Endodermal cell (in vitro differentiated cells): Measurements from ENCODE around the gene NBEAL2. TPM values are rescaled to one million over a fixed set of nuclear protein-coding genes. Genes with fewer than 3 reads are reported as not detected.

ENCODE experiments used
- DNase-seq: peaks from one replicate; pipeline ENCODE4 v3.0.0-alpha.2; 2017
- H3K27ac ChIP-seq: 2 replicates; pipeline ENCODE4 v1.5.1; 2013; ENCODE audit warnings: mild to moderate bottlenecking, low read depth, low read length, moderate library complexity
- H3K27me3 ChIP-seq: 2 replicates; pipeline ENCODE4 v1.6.1; 2013; ENCODE audit warnings: mild to moderate bottlenecking, low read length, moderate library complexity; ENCODE audit not compliant: insufficient read depth, control insufficient read depth, poor library complexity, severe bottlenecking
- H3K36me3 ChIP-seq: 2 replicates; pipeline ENCODE4 v1.7.0; 2013; ENCODE audit warnings: mild to moderate bottlenecking, low read length, moderate library complexity; ENCODE audit not compliant: control insufficient read depth, insufficient read depth
- H3K4me1 ChIP-seq: one replicate; pipeline ENCODE4 v1.7.0; 2013; ENCODE audit warnings: low read length; ENCODE audit not compliant: control insufficient read depth, insufficient read depth
- H3K4me3 ChIP-seq: 2 replicates; pipeline ENCODE4 v1.5.1; 2013; ENCODE audit warnings: mild to moderate bottlenecking, low read length, moderate library complexity
- H3K9ac ChIP-seq: 2 replicates; pipeline ENCODE4 v1.6.1; 2013; ENCODE audit warnings: mild to moderate bottlenecking, low read length, moderate library complexity; ENCODE audit not compliant: poor library complexity, severe bottlenecking; ENCODE audit errors: extremely low read depth
- H3K9me3 ChIP-seq: 2 replicates; pipeline ENCODE4 v1.6.1; 2013; ENCODE audit warnings: mild to moderate bottlenecking, low read length, moderate library complexity; ENCODE audit not compliant: control insufficient read depth
- H3K27ac Mint-ChIP-seq: 2 replicates; pipeline ENCODE4 v1.8.0; 2020; ENCODE audit warnings: mixed read lengths
- H3K27me3 Mint-ChIP-seq: 2 replicates; pipeline ENCODE4 v1.8.0; 2021; ENCODE audit warnings: mild to moderate bottlenecking, mixed read lengths; ENCODE audit not compliant: insufficient read depth
- H3K36me3 Mint-ChIP-seq: 2 replicates; pipeline ENCODE4 v1.8.0; 2020; ENCODE audit warnings: low read depth, mixed read lengths
- H3K4me1 Mint-ChIP-seq: 2 replicates; pipeline ENCODE4 v1.8.0; 2020; ENCODE audit warnings: mixed read lengths
- H3K4me3 Mint-ChIP-seq: 2 replicates; pipeline ENCODE4 v1.8.0; 2020; ENCODE audit warnings: mild to moderate bottlenecking, moderate library complexity, mixed read lengths
- H3K9me3 Mint-ChIP-seq: 2 replicates; pipeline ENCODE4 v1.8.0; 2020; ENCODE audit warnings: mild to moderate bottlenecking, mixed read lengths
- WGBS, 2 experiments: methylation state at CpG; one replicate each; pipeline versions ENCODE4 v1.1.5 to v1.1.7; 2013; ENCODE audit warnings: missing lambda C conversion rate in 2 of 2, mixed read lengths in 1 of 2; ENCODE audit not compliant: insufficient coverage in 1 of 2, insufficient read length in 1 of 2; 5-methylcytosine and 5-hydroxymethylcytosine counted together
- total RNA-seq, 2 donors: library from RNA; stranded (reverse); fragmentation: NEBNext Ultra II Directional in 1 of 2; extraction: Animal tissue kit (Norgen Biotek cat#: 25700) in 1 of 2; gene quantifications; 2 replicates in 1 of 2; 3 replicates in 1 of 2; pipeline ENCODE4 v1.2.1, GENCODE V29; 2021
- TF ChIP-seq, protein P1 (sequence below): fragments of 200-600 bp; sonication (generic); conservative IDR thresholded peaks from 2 replicates; pipeline ENCODE4 v1.5.0; 2021; ENCODE audit warnings: antibody characterized with exemption, mild to moderate bottlenecking

NBEAL2 gene
- total RNA-seq, 2 donors from 2014 or later, result 59.2 to 64.0 TPM

DNA sequence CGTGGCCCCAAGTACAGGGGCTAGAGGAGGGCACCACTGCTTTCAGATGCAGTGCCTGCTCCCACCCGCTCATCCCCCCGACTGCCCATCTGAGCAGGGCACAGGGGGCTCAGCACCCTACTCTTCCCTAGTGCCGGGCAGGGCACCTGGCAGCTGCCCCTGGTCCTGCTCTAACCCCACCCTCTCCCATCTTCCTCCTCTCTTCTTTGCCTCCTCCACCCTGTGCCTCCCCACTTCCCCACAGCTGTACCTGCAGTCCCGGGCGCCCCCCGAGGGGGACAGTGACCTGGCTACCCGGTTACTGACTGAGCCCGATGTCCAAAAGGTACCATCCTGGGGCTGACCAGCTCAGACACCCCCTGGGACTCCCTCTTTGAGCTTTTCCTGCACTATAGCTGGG lies 12.8 kb downstream of the NBEAL2 start:
- H3K4me3 Mint-ChIP-seq, result no peak overlapping the region
- TF ChIP-seq, protein P1, sequence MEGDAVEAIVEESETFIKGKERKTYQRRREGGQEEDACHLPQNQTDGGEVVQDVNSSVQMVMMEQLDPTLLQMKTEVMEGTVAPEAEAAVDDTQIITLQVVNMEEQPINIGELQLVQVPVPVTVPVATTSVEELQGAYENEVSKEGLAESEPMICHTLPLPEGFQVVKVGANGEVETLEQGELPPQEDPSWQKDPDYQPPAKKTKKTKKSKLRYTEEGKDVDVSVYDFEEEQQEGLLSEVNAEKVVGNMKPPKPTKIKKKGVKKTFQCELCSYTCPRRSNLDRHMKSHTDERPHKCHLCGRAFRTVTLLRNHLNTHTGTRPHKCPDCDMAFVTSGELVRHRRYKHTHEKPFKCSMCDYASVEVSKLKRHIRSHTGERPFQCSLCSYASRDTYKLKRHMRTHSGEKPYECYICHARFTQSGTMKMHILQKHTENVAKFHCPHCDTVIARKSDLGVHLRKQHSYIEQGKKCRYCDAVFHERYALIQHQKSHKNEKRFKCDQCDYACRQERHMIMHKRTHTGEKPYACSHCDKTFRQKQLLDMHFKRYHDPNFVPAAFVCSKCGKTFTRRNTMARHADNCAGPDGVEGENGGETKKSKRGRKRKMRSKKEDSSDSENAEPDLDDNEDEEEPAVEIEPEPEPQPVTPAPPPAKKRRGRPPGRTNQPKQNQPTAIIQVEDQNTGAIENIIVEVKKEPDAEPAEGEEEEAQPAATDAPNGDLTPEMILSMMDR, result no peak
- Histone ChIP-seq H3K4me3 (no peak overlapping the region), H3K27me3 (no peaks in the 10 kb centered on the region), H3K27ac (no peak overlapping the region), H3K9me3 (no peaks in the 10 kb centered on the region), H3K9ac (no peak overlapping the region), H3K36me3 (peaks cover 4% of the 10 kb centered on the region), H3K4me1 (peaks cover 3% of the 10 kb centered on the region)
- peaks cover 19% of the 10 kb centered on the region for H3K4me1 Mint-ChIP-seq
- H3K27ac Mint-ChIP-seq, result no peak overlapping the region
- no peaks in the 10 kb centered on the region for H3K27me3 Mint-ChIP-seq
- no peaks in the 10 kb centered on the region for H3K9me3 Mint-ChIP-seq
- DNase-seq, result no peak
- 90 to 100% methylated on average over 4 to 9 of the region's 9 CpGs for whole genome bisulfite sequencing, 2 experiments
- H3K36me3 Mint-ChIP-seq, result peaks cover 5% of the 10 kb centered on the region

DNA sequence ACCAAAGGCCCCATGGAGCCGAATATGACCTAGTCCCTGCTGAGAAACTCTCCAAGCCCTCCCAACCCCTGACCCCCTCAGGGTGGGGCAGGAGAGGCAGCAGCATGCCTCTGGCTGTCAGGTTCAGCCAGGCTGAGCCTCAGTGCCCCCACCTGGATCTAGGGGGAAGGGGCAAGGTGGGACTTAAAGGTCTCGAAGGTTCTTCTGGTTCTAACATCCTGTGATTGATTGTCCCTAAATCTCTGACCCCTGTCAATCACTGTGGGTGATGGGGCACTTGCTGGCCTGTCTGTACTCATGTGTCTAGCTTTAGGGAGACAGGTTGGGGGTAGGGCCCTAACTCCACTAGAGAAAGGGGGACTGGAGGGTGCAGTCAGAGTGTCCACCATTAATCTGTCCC lies 13.8 kb downstream of the NBEAL2 start:
- Histone ChIP-seq H3K36me3 (peaks cover 4% of the 10 kb centered on the region), H3K27ac (no peak overlapping the region), H3K27me3 (no peaks in the 10 kb centered on the region), H3K9ac (no peak overlapping the region), H3K9me3 (no peaks in the 10 kb centered on the region), H3K4me3 (no peak overlapping the region), H3K4me1 (no peaks in the 10 kb centered on the region)
- Mint-ChIP-seq H3K4me1 (peaks cover 11% of the 10 kb centered on the region), H3K9me3 (no peaks in the 10 kb centered on the region), H3K36me3 (peaks cover 7% of the 10 kb centered on the region), H3K27me3 (no peaks in the 10 kb centered on the region), H3K27ac (no peak overlapping the region), H3K4me3 (no peak overlapping the region)
- TF ChIP-seq, protein P1, result no peak
- no peak for DNase-seq
- whole genome bisulfite sequencing, 2 experiments, result 93% methylated on average over 2 of the region's 2 CpGs; no CpG with 5 or more reads in 1 of the 2 experiments

DNA sequence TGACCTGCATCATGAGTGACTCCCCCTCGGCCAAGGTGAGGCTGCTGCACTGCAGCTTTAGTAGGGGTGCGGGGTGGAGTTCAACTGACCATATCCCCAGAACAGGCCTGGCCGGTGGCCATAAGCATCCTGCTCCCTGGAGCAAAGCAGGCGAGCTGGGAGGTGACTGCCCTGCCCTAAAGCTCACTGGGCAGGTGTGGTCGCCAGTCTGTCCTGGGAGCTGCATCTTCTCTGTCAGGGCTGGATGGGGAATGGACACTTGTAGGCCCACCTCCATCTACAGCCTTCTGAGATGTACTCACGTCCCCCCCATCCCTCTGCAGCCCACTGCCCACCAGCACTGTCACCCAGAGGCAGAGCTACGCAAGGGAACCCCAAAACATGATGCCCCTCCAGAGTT lies 14.5 kb downstream of the NBEAL2 start:
- 95 to 96% methylated on average over 4 to 7 of the region's 7 CpGs for WGBS, 2 experiments
- H3K4me1 ChIP-seq, result no peaks in the 10 kb centered on the region
- H3K4me3 ChIP-seq, result no peak overlapping the region
- H3K27ac Mint-ChIP-seq, result no peak overlapping the region
- H3K9me3 Mint-ChIP-seq, result no peaks in the 10 kb centered on the region
- DNase-seq, result no peak
- H3K27ac ChIP-seq, result no peak overlapping the region
- no peaks in the 10 kb centered on the region for H3K9me3 ChIP-seq
- TF ChIP-seq, protein P1, result no peak
- H3K36me3 ChIP-seq, result peaks cover 8% of the 10 kb centered on the region
- H3K9ac ChIP-seq, result no peak overlapping the region
- H3K27me3 ChIP-seq, result no peaks in the 10 kb centered on the region
- H3K27me3 Mint-ChIP-seq, result no peaks in the 10 kb centered on the region
- H3K4me3 Mint-ChIP-seq, result no peak overlapping the region
- peaks cover 10% of the 10 kb centered on the region for H3K36me3 Mint-ChIP-seq
- peaks cover 5% of the 10 kb centered on the region for H3K4me1 Mint-ChIP-seq
